Posterior vena cava (tissue), 2 donors: ENCODE data around the gene ARNT2. TPM values are rescaled to one million over a fixed set of nuclear protein-coding genes. Genes with fewer than 3 reads are reported as not detected.

Experiments
- DNase-seq: peaks from one replicate; pipeline ENCODE4 v3.0.0-alpha.2; 2020; ENCODE audit warnings: low spot score
- intact Hi-C, 2 donors: fragments of 100-400 bp; cut with DNase I; formaldehyde crosslinking; loops; one replicate each; pipeline versions ENCODE4 v1.14.1 to v1.14.2; 2022 to 2023
- total RNA-seq, 2 donors: library from RNA; stranded (reverse); fragmentation: NEBNext Ultra II Directional; extraction: Animal tissue kit (Norgen Biotek cat#: 25700); gene quantifications; one replicate each; pipeline ENCODE4 v1.2.1, GENCODE V29; 2021
- donor health status: DM: yes; HTN: yes; CAD: no.
- donor health status: DM: yes; HTN: yes; CAD: no.

Gene ARNT2
- total RNA-seq, 2 donors from 2014 or later = 3.7 to 10.1 TPM

GRCh38 chr15:80574590-80574989 lies 170.4 kb downstream of the ARNT2 start:
- intact Hi-C loops = loop anchor here in 1 of 2 donors (10.0 kb wide), 1 partner anchor 380 kb away; no protein-coding TSS in a partner anchor
- no peak for DNase-seq

GRCh38 chr15:80576519-80577090 lies 172.4 kb downstream of the ARNT2 start:
- DNase-seq = no peak
- intact Hi-C loops = loop anchor here in 1 of 2 donors (10.0 kb wide), 1 partner anchor 378 kb away; no protein-coding TSS in a partner anchor

DNA sequence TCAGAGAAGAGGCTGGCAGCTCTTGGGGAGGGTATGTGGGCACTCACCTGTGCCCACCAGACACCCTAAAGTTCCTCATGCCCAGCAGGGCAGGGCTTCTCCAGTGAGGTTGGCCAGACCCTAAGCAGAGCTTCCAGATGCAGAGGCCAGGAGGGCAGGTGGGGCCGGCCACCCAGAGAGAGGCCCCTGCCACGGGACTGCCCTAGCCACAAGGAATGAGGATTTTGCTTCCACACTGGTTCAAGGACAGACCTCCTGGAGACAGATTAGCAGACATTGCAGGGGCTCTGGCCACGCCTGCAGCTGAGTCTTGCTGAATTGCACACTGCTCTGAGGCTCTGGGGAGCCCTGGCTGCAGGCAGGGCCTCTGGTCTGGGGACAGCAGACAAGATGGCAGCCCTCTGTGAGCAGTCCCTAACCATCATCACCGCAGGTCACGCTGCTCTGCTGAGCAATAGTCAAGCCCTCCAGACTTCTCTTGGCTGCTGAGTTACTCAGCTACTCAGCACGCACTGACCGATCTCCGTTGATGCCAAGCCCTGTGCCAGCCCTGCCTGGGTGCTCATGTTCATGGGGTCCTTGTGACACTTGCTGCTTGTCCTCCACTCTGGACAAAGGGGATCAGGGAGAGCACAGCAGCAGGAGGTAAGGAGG lies 173.5 kb downstream of the ARNT2 start:
- intact Hi-C loops = loop anchor here in 1 of 2 donors (10.0 kb wide), 1 partner anchor 377 kb away; no protein-coding TSS in a partner anchor

DNA sequence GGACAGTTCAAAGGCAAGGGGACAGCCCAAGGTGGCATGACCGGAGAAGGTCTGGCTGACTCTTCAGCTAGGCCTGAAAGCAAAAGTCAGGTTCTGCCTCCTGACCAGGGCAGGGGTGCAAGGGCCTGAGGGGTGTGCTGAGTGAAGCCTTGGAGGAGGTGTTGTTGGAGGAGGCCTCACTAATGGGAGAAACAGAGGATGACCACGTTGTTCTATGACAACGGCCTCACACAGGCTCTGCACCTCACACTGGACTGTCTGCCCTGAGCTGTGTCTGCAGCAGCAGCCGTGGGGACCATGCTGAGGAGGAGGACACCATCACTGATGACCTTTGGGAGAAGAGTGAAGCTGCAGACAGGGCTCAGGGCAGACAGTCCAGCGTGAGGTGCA lies 174.0 kb downstream of the ARNT2 start:
- intact Hi-C loops = loop anchor here in 1 of 2 donors (10.0 kb wide), 1 partner anchor 377 kb away; no protein-coding TSS in a partner anchor
- DNase-seq = no peak

More for the DNA sequence above, 173.5 kb downstream of the ARNT2 start:
- no peak for DNase-seq

DNA sequence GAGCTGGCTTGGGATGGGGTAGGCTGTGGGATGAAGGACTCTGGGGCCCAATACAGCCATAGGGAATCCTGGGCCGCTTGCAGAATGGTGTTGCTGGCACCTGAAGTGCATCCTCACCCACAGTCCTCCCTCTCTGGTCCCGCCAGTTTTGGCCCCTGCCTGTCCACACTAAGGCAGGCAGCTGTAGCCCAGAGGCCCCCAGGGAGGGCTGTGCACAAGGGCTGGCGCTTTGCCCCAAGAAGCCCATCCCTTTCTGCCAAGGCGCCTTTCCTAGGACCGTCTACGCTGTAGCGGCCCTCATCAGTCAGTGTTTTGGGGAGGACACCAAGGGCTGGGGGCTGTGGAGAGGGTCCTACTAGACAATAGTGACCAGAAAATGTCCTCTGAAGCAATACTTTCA lies 174.7 kb downstream of the ARNT2 start:
- no peak for DNase-seq
- intact Hi-C loops = loop anchor here in 1 of 2 donors (10.0 kb wide), 1 partner anchor 376 kb away; no protein-coding TSS in a partner anchor

DNA sequence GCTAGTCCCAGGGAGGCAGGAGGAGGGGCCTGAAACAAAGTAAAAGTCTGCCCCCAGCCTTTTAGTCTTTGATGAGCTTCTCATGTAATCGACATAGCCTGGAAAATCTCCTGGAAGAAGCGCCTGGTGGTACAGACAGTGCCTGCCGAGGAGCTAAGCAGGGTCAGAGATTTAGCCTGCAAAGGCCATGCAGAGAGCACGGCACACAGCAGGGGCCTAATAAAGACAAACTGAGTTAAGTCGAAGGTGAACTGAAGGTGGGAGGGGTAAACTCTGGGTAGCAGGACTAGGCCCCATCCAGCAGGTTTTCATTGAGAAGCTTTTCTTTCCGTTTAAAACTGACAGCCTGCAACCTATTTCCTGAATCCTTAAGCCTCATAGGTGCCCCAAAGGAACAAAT lies 175.4 kb downstream of the ARNT2 start:
- no peak for DNase-seq
- intact Hi-C loops = loop anchor here in 1 of 2 donors (10.0 kb wide), 1 partner anchor 375 kb away; no protein-coding TSS in a partner anchor

DNA sequence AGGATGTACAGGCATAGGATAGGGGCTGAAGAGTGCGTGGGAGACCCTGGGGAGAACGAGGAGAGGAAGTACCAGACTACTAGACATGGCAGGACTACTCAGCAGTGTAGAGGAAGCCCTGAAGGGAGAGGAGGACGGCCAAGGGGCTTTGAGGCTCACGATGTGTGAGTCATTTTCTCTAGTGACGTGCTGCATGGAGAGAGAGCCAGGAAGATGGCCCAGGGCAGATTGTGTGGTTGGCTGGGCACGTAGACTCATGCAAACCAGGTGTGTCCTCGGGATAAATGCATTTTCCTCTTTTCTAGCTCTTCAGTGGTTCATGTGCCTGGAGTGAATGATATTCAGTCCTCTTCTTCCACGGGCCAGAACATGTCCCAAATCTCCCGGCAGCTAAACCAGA lies 175.9 kb downstream of the ARNT2 start:
- DNase-seq = no peak
- intact Hi-C loops = no loop called here

GRCh38 chr15:80580536-80581260 lies 176.5 kb downstream of the ARNT2 start:
- intact Hi-C loops = no loop called here
- no peak for DNase-seq

DNA sequence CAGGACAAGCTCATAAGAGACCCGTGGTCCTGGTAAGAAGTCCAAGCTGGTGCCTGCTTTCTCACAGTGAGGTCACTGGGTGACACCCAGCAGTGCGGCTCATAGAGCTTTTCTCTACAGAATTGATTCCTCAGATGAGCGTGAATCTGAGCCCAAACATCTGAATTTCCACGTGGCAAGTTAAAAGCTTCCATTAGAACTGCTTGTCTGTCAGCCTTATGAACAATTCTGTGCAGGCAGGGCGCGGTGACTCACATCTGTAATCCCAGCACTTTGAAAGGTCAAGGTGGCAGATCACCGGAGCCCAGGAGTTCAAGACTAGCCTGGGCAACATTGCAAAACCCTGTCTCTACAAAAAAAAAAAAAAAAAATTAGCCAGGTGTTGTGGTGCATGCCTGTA lies 177.8 kb downstream of the ARNT2 start:
- DNase-seq = no peak
- intact Hi-C loops = no loop called here

GRCh38 chr15:80582816-80583423 lies 178.7 kb downstream of the ARNT2 start:
- no peak for DNase-seq

DNA sequence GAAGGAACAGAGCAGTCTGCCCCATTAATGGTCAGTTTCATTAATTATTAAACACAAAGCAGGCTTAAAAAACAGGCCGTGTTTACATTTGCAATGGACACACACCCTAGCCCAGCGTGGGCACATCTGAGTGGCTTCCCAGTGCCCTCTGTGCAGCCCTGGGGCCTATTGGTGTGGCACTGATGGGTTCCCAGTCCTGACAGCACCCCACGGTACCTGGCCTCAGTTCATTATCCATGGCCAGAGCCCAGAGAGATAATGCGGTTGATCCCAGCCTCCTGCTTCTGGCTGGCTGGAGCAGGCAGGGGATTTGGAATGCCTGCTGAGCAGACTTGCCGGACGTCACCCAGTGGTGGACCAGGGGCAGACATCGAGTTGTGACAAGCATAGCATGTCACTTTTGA lies 180.4 kb downstream of the ARNT2 start:
- intact Hi-C loops = no loop called here
- no peak for DNase-seq

More at GRCh38 chr15:80582816-80583423, 178.7 kb downstream of the ARNT2 start:
- intact Hi-C loops = no loop called here

DNA sequence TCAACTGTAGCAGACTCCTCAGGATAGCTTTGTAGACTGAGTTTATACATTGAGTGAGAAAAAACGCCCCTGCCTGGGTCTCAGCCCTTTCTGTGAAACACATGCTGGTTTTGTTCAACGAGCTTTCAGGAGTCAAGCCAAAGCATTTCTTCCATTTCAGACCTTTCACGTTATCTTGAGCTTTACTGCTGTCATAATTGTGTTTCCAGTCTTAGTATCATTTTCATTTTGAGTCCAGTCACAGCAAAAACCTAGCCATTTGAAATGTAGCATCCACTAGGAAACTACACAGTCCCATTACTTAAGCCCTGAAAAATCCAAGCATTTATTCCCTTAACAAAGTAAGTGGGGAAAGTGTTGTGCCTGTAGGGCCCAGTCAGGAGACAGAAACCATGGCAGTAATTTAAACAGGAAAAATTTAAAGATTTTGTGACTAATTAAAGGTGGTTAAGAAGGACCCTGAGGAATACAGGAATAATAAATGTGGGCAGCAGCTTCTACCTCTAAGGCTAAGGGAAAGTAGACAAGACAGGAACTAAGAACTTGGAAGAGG lies 180.9 kb downstream of the ARNT2 start:
- no peak for DNase-seq
- intact Hi-C loops = no loop called here

DNA sequence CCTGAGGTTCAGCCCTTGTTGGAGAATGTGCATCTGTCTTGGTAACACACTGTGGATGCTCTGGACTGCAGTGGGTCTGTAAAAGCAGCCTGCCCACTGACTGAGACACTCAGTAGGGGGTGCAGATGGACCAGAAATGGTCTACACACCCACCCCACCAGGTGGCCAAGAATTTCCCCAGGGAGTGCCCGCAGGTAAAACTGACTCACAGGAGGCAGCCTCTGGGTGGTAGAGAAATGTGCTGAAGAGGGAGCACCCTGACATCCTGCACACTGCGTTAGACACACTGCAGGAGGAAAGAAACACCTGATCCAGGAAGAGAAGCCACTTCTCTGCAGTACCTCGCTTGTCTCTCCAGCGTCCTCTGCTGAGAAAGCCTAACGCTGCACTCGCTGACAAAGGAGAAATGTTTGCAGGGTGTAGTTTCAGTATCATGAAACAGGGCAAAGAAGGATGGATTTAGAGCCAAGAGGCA lies 181.4 kb downstream of the ARNT2 start:
- intact Hi-C loops = no loop called here
- no peak for DNase-seq

DNA sequence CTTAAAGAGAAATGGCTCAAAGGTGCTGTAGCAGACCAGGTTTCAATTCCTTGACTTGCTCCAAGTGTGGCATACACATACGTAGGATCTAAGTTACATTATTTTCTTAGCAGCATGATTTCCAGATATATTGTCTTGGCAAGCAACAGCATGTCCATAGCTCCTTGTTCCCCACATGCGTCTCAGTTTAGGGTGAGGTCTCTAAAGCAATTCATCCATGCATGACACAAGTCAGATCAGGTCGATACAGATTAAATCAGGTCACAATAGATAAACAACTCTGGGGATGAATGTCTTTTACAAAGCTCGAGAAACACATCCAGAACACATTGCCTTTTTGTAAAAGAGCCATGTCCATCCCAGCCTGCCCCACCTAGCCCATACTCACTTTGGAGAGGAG lies 182.0 kb downstream of the ARNT2 start:
- intact Hi-C loops = no loop called here
- DNase-seq = no peak

- no peak for DNase-seq
- intact Hi-C loops = no loop called here
Measured at GRCh38 chr15:80587007-80587406, 182.8 kb downstream of the ARNT2 start.

- intact Hi-C loops = no loop called here
Measured at GRCh38 chr15:80587816-80588456, 183.8 kb downstream of the ARNT2 start.

DNA sequence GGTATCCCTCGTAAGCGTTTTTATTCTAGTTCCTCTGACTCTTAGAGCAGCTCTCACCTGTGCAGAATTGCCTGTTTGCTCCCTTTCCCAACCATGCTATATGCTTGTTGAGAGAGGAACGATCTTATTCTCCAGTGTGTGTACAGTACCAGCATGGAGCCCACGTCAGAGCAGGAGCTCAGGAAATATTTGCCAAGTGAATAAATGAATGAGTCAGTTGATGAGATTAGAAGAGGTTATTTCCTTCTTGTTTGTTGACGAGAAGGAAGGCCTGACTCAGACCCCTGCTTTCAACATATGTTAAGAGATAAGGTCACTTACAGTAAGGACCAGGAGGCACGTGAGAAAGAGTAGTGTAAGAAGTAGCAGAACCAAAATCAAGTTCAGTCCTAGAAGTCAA lies 184.6 kb downstream of the ARNT2 start:
- DNase-seq = no peak
- intact Hi-C loops = no loop called here

More at GRCh38 chr15:80587816-80588456, 183.8 kb downstream of the ARNT2 start:
- no peak for DNase-seq

DNA sequence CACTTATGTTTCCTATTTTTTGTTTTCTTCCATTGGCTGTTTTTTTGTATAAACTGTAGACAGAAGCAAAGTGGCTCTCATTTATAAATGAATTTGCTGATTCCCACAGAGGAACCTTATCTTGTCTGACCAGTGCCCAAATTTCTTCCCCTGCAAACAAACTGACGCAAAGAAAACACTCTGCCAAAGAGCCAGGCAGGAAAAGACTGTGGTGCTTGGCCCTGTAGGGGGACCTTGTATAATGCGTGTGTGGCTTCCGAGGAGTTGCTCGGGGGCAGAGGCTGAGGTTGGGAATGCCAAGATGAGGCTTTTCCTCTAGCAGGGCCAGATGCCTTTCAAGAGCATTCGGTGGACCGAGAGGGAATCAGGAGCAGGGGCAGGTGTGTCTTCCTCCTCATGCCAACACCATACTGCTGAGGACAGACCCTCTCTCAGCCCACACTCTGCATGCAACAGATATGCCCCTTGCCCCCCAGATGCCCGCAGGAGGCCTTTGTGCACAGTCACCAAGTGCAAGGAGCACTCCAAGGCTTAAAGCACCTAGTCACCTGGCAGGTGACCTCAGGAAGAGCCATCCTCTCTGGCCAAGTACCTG lies 186.7 kb downstream of the ARNT2 start:
- intact Hi-C loops = no loop called here
- no peak for DNase-seq
